IMR-90 (cell line): Measurements from ENCODE around the gene DSCAM. TPM values are rescaled to one million over a fixed set of nuclear protein-coding genes. Genes with fewer than 3 reads are reported as not detected.

Experiments used
- ATAC-seq: fragments of 200-7000 bp; cut with Tn5 transposase; 2 replicates; pipeline ENCODE4 v1.9.1; 2020; ENCODE audit warnings: low read depth, mild to moderate bottlenecking, moderate library complexity
- BruUV-seq: library from RNA; stranded (reverse); fragments of 400-500 nt; replicated peaks from 2 replicates; lab custom pipeline; 2021; lab: Mats Ljungman, UMichigan
- CTCF ChIA-PET: fragments of 300-600 bp; formaldehyde crosslinking; extraction: SDS; loops from one replicate; lab custom pipeline; 2021; ENCODE audit warnings: antibody characterized with exemption; lab: Yijun Ruan, JAX
- POLR2A ChIA-PET: fragments of 300-600 bp; sonication (Branson Sonifier 250); formaldehyde crosslinking; loops from one replicate; lab custom pipeline; 2022; ENCODE audit warnings: antibody characterized with exemption; ENCODE audit not compliant: unreplicated experiment; lab: Charles Lee
- DNase-seq: peaks from one replicate; pipeline ENCODE4 v3.0.0; 2013
- H2AFZ ChIP-seq: replicated peaks from 2 replicates; pipeline ENCODE3; 2013; ENCODE audit warnings: low read length, mild to moderate bottlenecking; ENCODE audit not compliant: poor library complexity
- H2AK5ac ChIP-seq: 2 replicates; pipeline ENCODE4 v1.6.1; 2013; ENCODE audit warnings: low read depth, low read length, inconsistent platforms
- H2AK9ac ChIP-seq: replicated peaks from 2 replicates; pipeline ENCODE3; 2013; ENCODE audit warnings: mild to moderate bottlenecking, low read depth, low read length, moderate library complexity; ENCODE audit not compliant: poor library complexity
- H2BK120ac ChIP-seq: 2 replicates; pipeline ENCODE4 v1.6.1; 2013; ENCODE audit warnings: low read depth, low read length, inconsistent platforms
- H2BK15ac ChIP-seq: 3 replicates; pipeline ENCODE4 v1.6.1; 2013; ENCODE audit warnings: low read depth, low read length, inconsistent platforms
- H2BK20ac ChIP-seq: 2 replicates; pipeline ENCODE4 v1.6.1; 2013; ENCODE audit warnings: low read depth, mild to moderate bottlenecking, inconsistent platforms, low read length, moderate library complexity
- H2BK5ac ChIP-seq: 2 replicates; pipeline ENCODE4 v1.6.1; 2013; ENCODE audit warnings: mild to moderate bottlenecking, low read depth, low read length, inconsistent platforms; ENCODE audit not compliant: poor library complexity, severe bottlenecking
- H3K14ac ChIP-seq: replicated peaks from 2 replicates; pipeline ENCODE4 v1.6.1; 2013; ENCODE audit warnings: low read depth, low read length, inconsistent platforms
- H3K18ac ChIP-seq: 2 replicates; pipeline ENCODE4 v1.6.1; 2013; ENCODE audit warnings: low read depth, low read length, control low read depth
- H3K23ac ChIP-seq: 2 replicates; pipeline ENCODE4 v1.6.1; 2013; ENCODE audit warnings: low read depth, low read length, inconsistent platforms
- H3K27ac ChIP-seq: 2 replicates; pipeline ENCODE4 v1.5.1; 2013; ENCODE audit warnings: mild to moderate bottlenecking, control low read depth, low read length; ENCODE audit not compliant: insufficient read depth
- H3K27me3 ChIP-seq: 2 replicates; pipeline ENCODE4 v1.6.1; 2013; ENCODE audit warnings: low read length; ENCODE audit not compliant: control insufficient read depth, insufficient read depth
- H3K36me3 ChIP-seq: 2 replicates; pipeline ENCODE4 v1.6.1; 2013; ENCODE audit warnings: low read length, mixed read lengths; ENCODE audit not compliant: control insufficient read depth, insufficient read depth
- H3K4ac ChIP-seq: 2 replicates; pipeline ENCODE4 v1.6.1; 2013; ENCODE audit warnings: low read depth, low read length, inconsistent platforms
- H3K4me1 ChIP-seq: 2 replicates; pipeline ENCODE4 v1.6.1; 2013; ENCODE audit warnings: low read length, mixed read lengths; ENCODE audit not compliant: control insufficient read depth, insufficient read depth
- H3K4me2 ChIP-seq: 2 replicates; pipeline ENCODE4 v1.6.1; 2013; ENCODE audit warnings: low read depth, mild to moderate bottlenecking, control low read depth, low read length, moderate library complexity
- H3K4me3 ChIP-seq: 2 replicates; pipeline ENCODE4 v1.5.1; 2013; ENCODE audit warnings: low read depth, mild to moderate bottlenecking, control low read depth, low read length, moderate library complexity; ENCODE audit not compliant: insufficient read depth
- H3K56ac ChIP-seq: 2 replicates; pipeline ENCODE4 v1.6.1; 2013; ENCODE audit warnings: low read length, inconsistent platforms; ENCODE audit not compliant: insufficient read depth; ENCODE audit errors: extremely low read depth
- H3K79me1 ChIP-seq, 2 experiments: 2 replicates each; pipeline ENCODE4 v1.6.1; 2013; ENCODE audit warnings: low read length in 2 of 2, inconsistent platforms in 1 of 2, low read depth in 1 of 2
- H3K9ac ChIP-seq: 2 replicates; pipeline ENCODE4 v1.6.1; 2013; ENCODE audit warnings: low read depth, low read length, control low read depth
- H3K9me1 ChIP-seq: 2 replicates; pipeline ENCODE4 v1.6.1; 2013; ENCODE audit warnings: low read length, inconsistent platforms; ENCODE audit not compliant: insufficient read depth
- H3K9me3 ChIP-seq: 2 replicates; pipeline ENCODE4 v1.6.1; 2013; ENCODE audit warnings: low read length; ENCODE audit not compliant: control insufficient read depth, insufficient read depth
- H4K20me1 ChIP-seq: 2 replicates; pipeline ENCODE4 v1.6.1; 2013; ENCODE audit warnings: low read length, inconsistent platforms; ENCODE audit not compliant: insufficient read depth
- H4K5ac ChIP-seq: 2 replicates; pipeline ENCODE4 v1.6.1; 2013; ENCODE audit warnings: mild to moderate bottlenecking, low read depth, low read length, control low read depth
- H4K8ac ChIP-seq, 2 experiments: 2 replicates each; pipeline ENCODE4 v1.6.1; 2013; ENCODE audit warnings: low read depth in 2 of 2, low read length in 2 of 2, control low read depth in 1 of 2, inconsistent platforms in 1 of 2
- H4K91ac ChIP-seq: 2 replicates; pipeline ENCODE4 v1.6.1; 2013; ENCODE audit warnings: low read depth, low read length, inconsistent platforms; ENCODE audit not compliant: insufficient read depth
- CHD1 ChIP-seq: IDR thresholded peaks from 2 replicates; pipeline ENCODE4 v1.6.1; 2012; ENCODE audit warnings: low read depth, low read length, improper control_type of control experiment
- FOS ChIP-seq: fragments of 150-350 bp; IDR thresholded peaks from 2 replicates; pipeline ENCODE4 v1.6.1; 2016; ENCODE audit warnings: low read depth, low read length
- POLR2A ChIP-seq: IDR thresholded peaks from 2 replicates; pipeline ENCODE4 v1.6.1; 2012; ENCODE audit warnings: mild to moderate bottlenecking, low read depth, low read length
- SMC3 ChIP-seq: fragments of 150-350 bp; IDR thresholded peaks from 2 replicates; pipeline ENCODE4 v1.6.1; 2016; ENCODE audit warnings: low read depth, mild to moderate bottlenecking, antibody characterized with exemption, low read length, moderate library complexity
- USF2 ChIP-seq: fragments of 150-350 bp; IDR thresholded peaks from 2 replicates; pipeline ENCODE4 v1.6.1; 2017; ENCODE audit warnings: mild to moderate bottlenecking, antibody characterized with exemption, low read length, low read depth
- dilution Hi-C: fragments of 300-500 bp; cut with HindIII; formaldehyde crosslinking; loops from one replicate; pipeline ENCODE4 v1.14.3; 2018; ENCODE audit warnings: low sequenced_read_pairs; ENCODE audit not compliant: unreplicated experiment
- in situ Hi-C: fragments of 300-500 bp; cut with MboI; formaldehyde crosslinking; loops from 3 replicates; pipeline ENCODE4 v1.14.3; 2019; ENCODE audit warnings: low sequenced_read_pairs, inconsistent platforms, mixed read lengths
- intact Hi-C: fragments of 100-400 bp; cut with micrococcal nuclease; formaldehyde crosslinking; loops from 2 replicates; pipeline ENCODE4 v1.10.0; 2022
- polyA plus RNA-seq, 3 experiments: library from polyadenylated mRNA; depleted of rRNA; stranded (reverse); fragments of >200 nt; gene quantifications; 2 replicates each; pipeline ENCODE4 v1.2.3, GENCODE V29; 2012; ENCODE audit warnings: low replicate concordance in 1 of 3
- total RNA-seq: library from RNA; depleted of rRNA; stranded (reverse); fragments of >200 nt; gene quantifications from 2 replicates; pipeline ENCODE4 v1.2.3, GENCODE V29; 2012

DSCAM gene
- total and polyA plus RNA-seq, 2 of the 4 experiments (the other 2 are of a cell fraction): under 0.01 to 0.02 TPM

- no peak overlapping the region for H4K5ac ChIP-seq
- H3K23ac ChIP-seq: no peak overlapping the region
- H2AFZ ChIP-seq: no peak overlapping the region
- no peak overlapping the region for H3K27ac ChIP-seq
- no peak overlapping the region for H2BK120ac ChIP-seq
- H3K27me3 ChIP-seq: no peaks in the 10 kb centered on the region
- H3K9ac ChIP-seq: no peak overlapping the region
- H3K14ac ChIP-seq: no peak overlapping the region
- no peak overlapping the region for H2AK9ac ChIP-seq
- intact Hi-C loops (no loop called here), dilution Hi-C loops (no loop called here), in situ Hi-C loops (no loop called here)
- no peak overlapping the region for H2BK20ac ChIP-seq
- no peak overlapping the region for H3K4ac ChIP-seq
- ATAC-seq (no peak), DNase-seq (no peak)
- H3K18ac ChIP-seq: no peak overlapping the region
- no peak overlapping the region for H2AK5ac ChIP-seq
- H2BK15ac ChIP-seq: no peak overlapping the region
- no peak overlapping the region for H3K4me2 ChIP-seq
- no peak overlapping the region for H4K8ac ChIP-seq
- POLR2A ChIA-PET: no interaction called here
- H4K20me1 ChIP-seq: no peaks in the 10 kb centered on the region
- no peak overlapping the region for H3K56ac ChIP-seq
- H3K36me3 ChIP-seq: no peaks in the 10 kb centered on the region
- H3K4me3 ChIP-seq: no peak overlapping the region
- no peaks in the 10 kb centered on the region for H3K9me1 ChIP-seq
- H3K4me1 ChIP-seq: no peaks in the 10 kb centered on the region
- TF ChIP-seq FOS: no peak
- no peak for TF ChIP-seq USF2
- TF ChIP-seq CHD1: no peak
- TF ChIP-seq SMC3: no peak
- TF ChIP-seq POLR2A: no peak
- no peak overlapping the region for H4K91ac ChIP-seq
- CTCF ChIA-PET: no interaction called here
- H2BK5ac ChIP-seq: no peak overlapping the region
- H3K9me3 ChIP-seq: peaks cover 6% of the 10 kb centered on the region
- BruUV-seq: no TSS peak
- no peaks in the 10 kb centered on the region for H3K79me1 ChIP-seq
Observed at GRCh38 chr21:40340357-40340756, 506.6 kb downstream of the DSCAM start.
